GDM1 (cell line): ENCODE measurements around the gene HSDL1.

ENCODE experiments used
- DNase-seq: peaks from one replicate; lab custom pipeline; 2025; lab: John Stamatoyannopoulos, UW

The HSDL1 gene

DNA sequence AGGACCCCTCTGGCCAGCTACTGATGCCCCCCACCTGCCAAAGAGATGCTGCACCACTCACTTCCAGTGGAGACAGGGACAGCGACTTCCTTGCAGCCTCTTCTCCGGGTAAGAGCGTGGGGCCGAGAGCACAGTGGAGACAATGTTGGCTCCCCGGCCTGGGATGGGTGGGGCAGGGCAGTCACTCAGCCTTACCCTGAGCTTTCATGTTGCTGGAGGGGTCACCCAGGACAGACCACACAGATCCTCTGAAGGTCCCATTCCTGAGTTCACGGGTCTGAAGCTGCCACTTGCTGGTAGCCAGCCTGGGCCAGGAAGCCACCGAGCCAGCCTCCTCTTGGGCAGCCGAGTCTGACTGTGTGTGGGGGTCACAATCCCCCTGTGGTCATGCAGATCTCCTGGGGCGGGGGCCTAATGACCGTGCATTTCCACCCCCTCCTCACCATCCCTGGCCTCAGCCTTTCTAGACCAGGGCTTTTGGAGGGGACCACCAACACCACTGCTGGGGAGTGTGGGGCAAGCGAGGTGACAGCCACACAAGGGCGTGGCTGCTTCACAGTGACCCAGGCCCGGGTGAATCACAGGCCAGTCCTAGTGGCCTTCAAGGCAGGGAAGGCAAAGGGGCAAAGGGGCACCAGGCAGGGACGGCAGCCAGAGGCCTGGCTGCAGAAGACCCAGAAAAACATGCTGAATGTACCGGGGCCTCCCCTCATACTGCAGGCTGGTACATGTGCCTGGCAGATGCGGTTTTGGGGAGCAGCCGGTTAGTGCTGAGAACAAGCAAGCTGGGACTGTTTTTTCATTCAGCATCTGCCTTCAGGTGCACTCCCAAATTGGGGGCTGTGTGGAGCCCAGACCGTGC is 31.4 kb upstream of the HSDL1 start:
- DNase-seq = no peak

DNA sequence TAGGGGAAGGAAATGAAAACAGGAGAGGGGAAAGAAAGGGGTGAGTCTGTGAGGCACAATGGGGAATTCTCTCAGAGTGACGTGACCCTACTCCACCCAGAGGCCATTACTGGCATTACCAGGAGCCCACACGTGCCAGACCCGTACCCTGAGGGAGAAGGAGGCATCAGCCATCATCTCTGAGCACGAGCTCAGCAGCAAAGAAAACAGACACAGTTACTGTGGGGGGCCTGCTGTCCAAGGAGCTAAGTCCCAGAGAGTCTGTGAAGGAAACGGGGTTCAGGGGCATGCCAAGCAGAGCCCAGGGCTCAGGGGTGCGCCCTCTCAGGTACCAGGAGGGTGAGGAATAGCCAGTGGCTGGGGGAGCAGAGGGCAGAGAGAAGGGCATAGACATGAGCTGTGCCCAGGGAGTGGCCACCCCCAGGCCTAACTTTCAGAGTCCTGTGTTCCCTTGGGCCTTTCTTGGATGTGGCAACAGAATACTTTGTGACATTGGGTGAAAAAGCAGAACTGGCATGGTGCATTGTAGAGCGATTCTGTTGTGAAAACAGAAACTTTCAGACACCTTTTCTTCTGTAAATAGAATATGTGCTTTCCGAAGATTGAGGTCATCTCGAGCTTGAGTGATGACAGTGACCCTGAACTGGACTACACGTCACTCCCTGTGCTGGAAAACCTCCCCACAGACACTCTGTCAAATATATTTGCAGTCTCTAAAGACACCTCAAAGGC is 30.5 kb upstream of the HSDL1 start:
- DNase-seq = no peak

DNA sequence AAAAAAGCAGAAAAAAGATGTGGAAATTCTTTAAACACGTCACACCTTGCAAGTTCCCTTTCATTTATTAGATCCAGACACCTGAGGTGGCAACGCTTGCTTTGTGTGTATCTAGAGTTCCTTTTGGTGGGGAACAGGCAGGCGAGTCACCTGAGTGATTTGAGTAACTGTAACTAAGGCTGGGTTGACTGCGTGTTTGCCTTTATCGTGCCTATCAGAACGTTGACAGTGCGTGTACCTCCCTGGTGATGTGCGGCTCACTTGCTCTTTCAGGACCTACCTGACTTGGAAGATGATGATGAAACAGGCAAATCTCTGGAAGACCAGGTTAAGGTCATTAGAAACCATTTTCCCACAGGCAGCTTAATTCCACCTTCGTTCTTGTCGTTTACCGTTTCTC is 29.4 kb upstream of the HSDL1 start:
- no peak for DNase-seq

GRCh38 chr16:84169765-84170310 is 24.9 kb upstream of the HSDL1 start:
- no peak for DNase-seq

DNA sequence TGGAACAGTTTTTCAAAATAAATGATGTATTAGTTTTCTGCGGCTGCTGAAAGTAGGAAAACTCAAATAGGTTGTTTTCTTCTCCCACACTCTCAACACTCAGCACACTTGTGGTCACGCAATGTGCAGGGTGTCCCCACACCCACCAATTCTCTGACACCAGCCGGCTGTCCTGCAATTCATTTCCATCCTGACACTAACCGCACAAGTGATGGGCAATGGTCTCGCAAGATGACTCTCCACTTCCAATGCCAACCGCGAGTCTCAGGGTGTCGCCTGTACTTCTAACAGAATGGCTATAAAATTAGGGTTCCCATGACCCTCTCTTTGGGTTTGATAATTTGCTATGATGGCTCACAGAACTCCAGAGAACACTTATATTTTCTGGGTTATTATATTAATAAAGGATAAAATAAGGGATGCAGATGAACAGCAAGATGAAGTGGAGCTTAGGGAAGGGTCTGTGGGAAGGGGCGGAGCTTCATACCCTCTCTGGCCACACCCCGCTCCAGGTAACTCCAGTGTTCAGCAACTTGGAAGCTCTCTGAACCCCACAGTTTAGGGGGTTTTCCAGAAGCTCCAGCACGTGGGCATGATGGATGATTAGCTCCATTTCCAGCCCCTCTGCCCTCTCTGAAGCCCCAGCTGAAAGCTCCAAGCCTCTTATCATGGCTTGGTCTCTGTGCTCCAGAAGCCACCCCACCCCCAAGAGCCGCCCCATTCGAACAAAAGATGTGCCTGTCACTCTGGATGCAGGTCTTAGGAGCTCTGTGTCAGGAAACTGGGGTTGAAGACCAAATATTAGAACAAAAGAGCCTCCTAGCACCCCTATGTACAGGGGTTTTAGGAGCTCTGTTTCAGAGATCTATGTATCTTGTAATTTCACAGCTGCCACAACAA is 22.1 kb upstream of the HSDL1 start:
- DNase-seq = no peak

GRCh38 chr16:84165746-84166145 is 20.8 kb upstream of the HSDL1 start:
- DNase-seq = no peak

DNA sequence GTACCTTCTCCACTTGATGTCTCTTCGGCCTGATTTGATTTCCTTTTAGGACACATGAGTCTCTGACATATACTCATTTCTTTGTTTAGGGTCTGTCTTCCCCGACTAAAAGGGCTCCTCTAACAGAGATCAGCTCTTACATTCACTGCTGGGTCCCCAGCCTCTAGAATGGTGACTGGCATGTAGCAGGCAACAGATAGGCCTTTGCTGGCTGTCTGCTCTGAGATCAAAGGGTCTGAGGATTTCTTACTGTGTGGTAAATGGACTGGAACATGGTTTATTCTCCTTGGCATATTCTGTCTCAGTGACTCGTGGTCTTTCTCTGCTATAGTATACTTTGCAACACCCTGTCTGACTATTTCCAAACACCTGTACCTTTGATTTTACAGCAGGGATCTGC is 16.8 kb upstream of the HSDL1 start:
- DNase-seq = no peak

GRCh38 chr16:84161037-84161436 is 16.1 kb upstream of the HSDL1 start:
- no peak for DNase-seq

DNA sequence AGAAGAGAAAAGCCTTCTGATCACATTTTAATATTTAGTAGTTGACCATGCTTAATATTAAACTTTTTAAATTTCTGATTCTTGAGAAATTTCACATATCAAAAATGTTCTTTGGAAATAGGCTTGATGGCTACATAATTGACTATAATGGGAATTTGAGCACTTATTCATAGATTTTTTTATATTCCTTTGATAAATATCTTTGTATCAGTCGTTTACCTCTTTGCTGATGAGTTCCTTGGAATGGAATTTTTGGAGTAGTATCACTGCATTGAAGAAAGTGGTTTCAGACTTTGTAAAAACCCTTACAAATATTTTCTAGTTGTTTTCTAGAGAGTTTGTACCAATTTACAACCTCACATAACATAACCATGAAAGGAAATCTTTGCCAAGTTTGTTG is 14.8 kb upstream of the HSDL1 start:
- DNase-seq = no peak

DNA sequence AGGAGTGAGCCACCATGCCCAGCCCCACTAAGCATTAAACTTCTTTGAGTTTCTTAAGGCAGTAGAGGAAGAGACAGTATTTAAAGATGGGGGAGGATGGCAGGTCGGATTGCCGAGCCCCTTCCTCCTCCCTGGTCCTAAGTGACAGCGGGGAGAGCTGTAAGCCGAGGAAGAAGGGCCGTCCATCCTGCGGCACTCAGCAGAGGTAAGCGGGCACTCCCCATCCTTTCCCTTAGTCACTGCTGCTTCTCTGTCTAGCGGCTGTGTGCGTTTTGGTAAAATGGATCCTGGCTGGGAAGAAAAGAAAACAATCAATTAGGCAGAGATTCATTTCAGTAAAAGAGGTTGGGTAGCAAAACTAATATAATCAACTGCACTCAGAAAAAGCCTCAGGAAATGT is 14.0 kb upstream of the HSDL1 start:
- no peak for DNase-seq

GRCh38 chr16:84156342-84156784 is 11.4 kb upstream of the HSDL1 start:
- no peak for DNase-seq

GRCh38 chr16:84155771-84156170 is 10.8 kb upstream of the HSDL1 start:
- no peak for DNase-seq

DNA sequence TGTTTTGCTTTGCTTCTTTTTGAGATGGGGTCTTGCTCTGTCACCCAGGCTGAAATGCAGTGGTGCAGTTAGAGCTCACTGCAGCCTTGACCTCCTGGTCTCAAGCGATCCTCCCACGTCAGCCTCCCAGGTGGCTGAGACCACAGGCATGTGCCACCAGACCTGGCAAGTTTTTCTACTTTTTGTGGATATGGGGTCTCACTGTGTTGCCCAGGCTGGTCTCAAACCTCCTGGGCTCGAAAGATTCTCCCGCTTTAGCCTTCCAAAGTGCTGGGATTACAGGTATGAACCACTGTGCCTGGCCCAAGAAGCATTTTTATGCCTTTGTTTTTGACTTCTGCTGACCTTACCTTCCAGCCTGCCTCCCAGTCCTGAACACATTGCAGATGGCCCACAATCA is 10.2 kb upstream of the HSDL1 start:
- DNase-seq = no peak

- DNase-seq = no peak
Observed at GRCh38 chr16:84153660-84154214, 8.8 kb upstream of the HSDL1 start.

- DNase-seq = no peak
Observed at GRCh38 chr16:84150926-84151325, 5.9 kb upstream of the HSDL1 start.

GRCh38 chr16:84144209-84144858 is 643 bp downstream of the HSDL1 start:
- DNase-seq = no peak

GRCh38 chr16:84143784-84144199 is 1.2 kb downstream of the HSDL1 start:
- no peak for DNase-seq

- no peak for DNase-seq
Observed at GRCh38 chr16:84143081-84143480, 1.9 kb downstream of the HSDL1 start.

- DNase-seq = no peak
Observed at GRCh38 chr16:84141143-84141670, 3.8 kb downstream of the HSDL1 start.

DNA sequence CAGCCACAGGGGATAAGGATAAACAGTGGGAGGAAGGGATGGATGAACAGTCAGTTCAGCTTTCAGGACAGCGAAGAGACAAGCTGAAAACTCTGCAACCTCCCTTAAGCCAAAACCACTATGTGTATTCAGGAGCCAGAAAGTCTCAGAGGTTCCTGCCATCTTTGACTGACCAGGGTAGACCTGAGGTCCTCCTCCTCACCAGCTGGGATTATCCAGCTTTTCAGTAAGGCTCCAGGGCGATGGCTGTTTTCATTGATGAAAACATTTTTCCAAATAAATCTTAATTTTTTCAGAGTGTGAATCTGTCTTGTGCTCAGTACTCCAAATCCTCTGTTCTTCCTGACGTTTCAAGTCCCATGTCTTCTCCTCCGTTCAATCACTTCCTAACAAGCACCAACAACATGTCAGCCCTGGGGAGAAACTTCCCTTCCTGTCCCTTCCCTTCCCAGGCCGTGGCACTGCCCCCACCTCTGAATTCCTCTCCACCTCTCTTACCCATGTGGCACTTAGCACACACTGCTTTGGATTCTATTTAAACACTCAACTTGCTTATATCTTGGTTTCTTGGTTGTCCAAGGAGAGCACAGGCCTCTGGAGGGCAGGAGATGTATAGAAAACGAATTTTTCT is 5.2 kb downstream of the HSDL1 start:
- DNase-seq = no peak
